Measurements from ENCODE around the gene LYPD6B.

DNA sequence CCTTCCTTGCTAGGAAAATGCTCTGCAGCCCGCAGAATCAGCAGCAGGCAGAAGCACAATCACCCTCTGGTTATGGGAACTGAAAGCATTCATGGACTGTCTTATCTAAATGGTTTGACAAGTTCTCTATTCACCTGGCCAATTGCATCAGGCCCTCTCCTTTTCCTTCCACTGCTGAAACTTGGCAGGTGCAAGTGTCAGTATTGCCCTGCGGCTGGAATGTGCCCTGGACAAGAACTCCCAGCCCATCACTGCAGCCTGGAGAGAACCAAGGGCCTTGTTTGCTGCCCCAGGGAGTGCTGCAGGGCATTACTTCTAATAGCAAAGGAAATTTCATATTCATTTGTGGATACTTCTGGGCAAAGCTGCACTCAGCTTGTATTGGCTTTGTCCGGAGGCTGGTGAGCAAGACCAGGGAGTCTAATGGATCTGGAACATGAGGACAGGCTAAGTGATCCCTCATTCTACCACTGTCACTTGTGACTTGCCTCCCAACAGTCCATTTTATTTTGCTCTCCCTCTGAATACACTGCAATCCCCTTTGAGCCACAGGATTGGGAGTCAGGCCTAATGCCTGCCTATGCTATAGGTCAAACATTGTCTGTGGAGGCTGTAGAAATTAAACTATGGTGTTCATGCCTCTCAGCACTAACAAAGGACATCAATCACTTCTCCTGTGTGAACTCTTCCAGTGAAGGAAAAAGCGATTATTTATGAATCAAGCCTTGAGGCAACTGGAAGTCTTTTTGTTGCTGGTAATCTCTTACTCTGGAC is 116.9 kb downstream of the LYPD6B start:
- TF ChIP-seq EP300 (IDR thresholded peaks at IDR 0.05) = no peak
- TF ChIP-seq CTCF (IDR thresholded peaks at IDR 0.05) = no peak
- TF ChIP-seq POLR2A (IDR thresholded peaks at IDR 0.05) = no peak

Data from ovary (tissue), 3 donors.